ENCODE results near the gene EPS15.

EPS15 gene

GRCh38 chr1:51564124-51564523 lies 45.1 kb upstream of the EPS15 start:
- no peak for TF ChIP-seq ZNF565 (CRISPR knock-in tag; conservative IDR thresholded peaks at IDR 0.05; ENCODE audit: low read depth)
- TF ChIP-seq CSRNP3 (CRISPR knock-in tag; IDR thresholded peaks at IDR 0.05) = no peak
- no peak for TF ChIP-seq PPARA (CRISPR knock-in tag; IDR thresholded peaks at IDR 0.05; ENCODE audit: borderline replicate concordance)
- no peak for TF ChIP-seq TOX (CRISPR knock-in tag; IDR thresholded peaks at IDR 0.05; ENCODE audit: borderline replicate concordance)
- TF ChIP-seq ARNTL (CRISPR knock-in tag; IDR thresholded peaks at IDR 0.05; ENCODE audit: borderline replicate concordance, low read depth) = no peak
- no peak for TF ChIP-seq ZNF8 (CRISPR knock-in tag; IDR thresholded peaks at IDR 0.05)
- no peak for TF ChIP-seq POU6F1 (CRISPR knock-in tag; IDR thresholded peaks at IDR 0.05; ENCODE audit: borderline replicate concordance, low read depth)
- TF ChIP-seq BACH2 (CRISPR knock-in tag; IDR thresholded peaks at IDR 0.05; ENCODE audit: borderline replicate concordance) = no peak
- no peak for TF ChIP-seq ESRRG (CRISPR knock-in tag; IDR thresholded peaks at IDR 0.05)
- TF ChIP-seq ZC3H10 (CRISPR knock-in tag; IDR thresholded peaks at IDR 0.05) = no peak
- no peak for TF ChIP-seq CSDC2 (CRISPR knock-in tag; IDR thresholded peaks at IDR 0.05)
- no peak for TF ChIP-seq TSHZ2 (CRISPR knock-in tag; IDR thresholded peaks at IDR 0.05)
- TF ChIP-seq GLIS3 (CRISPR knock-in tag; IDR thresholded peaks at IDR 0.05) = no peak
- no peak for TF ChIP-seq ZNF70 (CRISPR knock-in tag; IDR thresholded peaks at IDR 0.05)
- no peak for TF ChIP-seq ZFP3 (CRISPR knock-in tag; IDR thresholded peaks at IDR 0.05)
- no peak for TF ChIP-seq SNAI2 (CRISPR knock-in tag; IDR thresholded peaks at IDR 0.05)
- no peak for TF ChIP-seq OSR1 (CRISPR knock-in tag; IDR thresholded peaks at IDR 0.05)
- TF ChIP-seq PATZ1 (CRISPR knock-in tag; IDR thresholded peaks at IDR 0.05; ENCODE audit: borderline replicate concordance) = no peak
- TF ChIP-seq CREB5 (CRISPR knock-in tag; IDR thresholded peaks at IDR 0.05; ENCODE audit: low read depth) = no peak
- ATAC-seq = no peak

- ATAC-seq = no peak
- no peak for TF ChIP-seq ISL1 (CRISPR knock-in tag; IDR thresholded peaks at IDR 0.05)
- TF ChIP-seq CSRNP3 (CRISPR knock-in tag; IDR thresholded peaks at IDR 0.05) = no peak
- TF ChIP-seq RARB (CRISPR knock-in tag; IDR thresholded peaks at IDR 0.05) = no peak
- no peak for TF ChIP-seq SNAI2 (CRISPR knock-in tag; IDR thresholded peaks at IDR 0.05)
- no peak for TF ChIP-seq POU6F1 (CRISPR knock-in tag; IDR thresholded peaks at IDR 0.05; ENCODE audit: borderline replicate concordance, low read depth)
- TF ChIP-seq OSR1 (CRISPR knock-in tag; IDR thresholded peaks at IDR 0.05) = no peak
- no peak for TF ChIP-seq PATZ1 (CRISPR knock-in tag; IDR thresholded peaks at IDR 0.05; ENCODE audit: borderline replicate concordance)
- no peak for TF ChIP-seq ZNF70 (CRISPR knock-in tag; IDR thresholded peaks at IDR 0.05)
- TF ChIP-seq ZNF565 (CRISPR knock-in tag; conservative IDR thresholded peaks at IDR 0.05; ENCODE audit: low read depth) = no peak
- TF ChIP-seq ESRRG (CRISPR knock-in tag; IDR thresholded peaks at IDR 0.05) = no peak
- TF ChIP-seq CREB5 (CRISPR knock-in tag; IDR thresholded peaks at IDR 0.05; ENCODE audit: low read depth) = no peak
- no peak for TF ChIP-seq ZFP30 (CRISPR knock-in tag; IDR thresholded peaks at IDR 0.05)
- TF ChIP-seq ZFP3 (CRISPR knock-in tag; IDR thresholded peaks at IDR 0.05) = no peak
- TF ChIP-seq ARNTL (CRISPR knock-in tag; IDR thresholded peaks at IDR 0.05; ENCODE audit: borderline replicate concordance, low read depth) = no peak
- TF ChIP-seq TCF4 (CRISPR knock-in tag; IDR thresholded peaks at IDR 0.05; ENCODE audit: borderline replicate concordance) = no peak
- no peak for TF ChIP-seq ZNF8 (CRISPR knock-in tag; IDR thresholded peaks at IDR 0.05)
- no peak for TF ChIP-seq ZC3H10 (CRISPR knock-in tag; IDR thresholded peaks at IDR 0.05)
- no peak for TF ChIP-seq BACH2 (CRISPR knock-in tag; IDR thresholded peaks at IDR 0.05; ENCODE audit: borderline replicate concordance)
- no peak for TF ChIP-seq CSDC2 (CRISPR knock-in tag; IDR thresholded peaks at IDR 0.05)
Measured at GRCh38 chr1:51561702-51562101, 42.6 kb upstream of the EPS15 start.
